Measurements from ENCODE around the gene SNRK.

- TF ChIP-seq CTCF (conservative IDR thresholded peaks at IDR 0.05; ENCODE audit: low read depth in 2 of 2) = no peak
- no peak for TF ChIP-seq EZH2 (IDR thresholded peaks at IDR 0.05; ENCODE audit: low read depth, unreplicated experiment)
- TF ChIP-seq REST (IDR thresholded peaks at IDR 0.05; ENCODE audit: unreplicated experiment) = no peak
- TF ChIP-seq EZH2phosphoT487 (IDR thresholded peaks at IDR 0.05; ENCODE audit: unreplicated experiment) = no peak
- no peak for TF ChIP-seq POLR2AphosphoS5 (IDR thresholded peaks at IDR 0.05; ENCODE audit: low read depth)
Observed at GRCh38 chr3:43369404-43370292, 83.3 kb downstream of the SNRK start.

Data from GM23338 (cell line).